ENCODE measurements around the gene ORAI1.
"Not testable (repeated sequence)": the region's sequence is repeated elsewhere in the genome, so short reads cannot be mapped to it uniquely, and the experiment has no call there.

ORAI1 gene

GRCh38 chr12:121649819-121650353 is 23.6 kb downstream of the ORAI1 start:
- no peak for DNase-seq

- no peak for DNase-seq
Measured at GRCh38 chr12:121651320-121651719, 25.0 kb downstream of the ORAI1 start.

- DNase-seq = no peak
Measured at GRCh38 chr12:121652767-121653497, 26.6 kb downstream of the ORAI1 start.

- DNase-seq = no peak
Measured at GRCh38 chr12:121653999-121654398, 27.7 kb downstream of the ORAI1 start.

- no peak for DNase-seq
Measured at GRCh38 chr12:121656122-121656521, 29.8 kb downstream of the ORAI1 start.

GRCh38 chr12:121657305-121658008 is 31.1 kb downstream of the ORAI1 start:
- peak in 1 of 2 donors; percentile 29 for DNase-seq

GRCh38 chr12:121661353-121662105 is 35.2 kb downstream of the ORAI1 start:
- DNase-seq = not testable (repeated sequence)

- DNase-seq = no peak
Measured at GRCh38 chr12:121663610-121663929, 37.2 kb downstream of the ORAI1 start.

- DNase-seq = not testable (repeated sequence)
Measured at GRCh38 chr12:121666829-121667228, 40.5 kb downstream of the ORAI1 start.

- peak; percentile 67 to 68 for DNase-seq
Measured at GRCh38 chr12:121668750-121669520, 42.6 kb downstream of the ORAI1 start.

GRCh38 chr12:121669521-121669900 is 43.2 kb downstream of the ORAI1 start, which contains the start of gene MORN3:
Gene MORN3, minus strand, starts transcription at chr12:121669654. Its CDS starts 171 bp downstream, at chr12:121669483.
- DNase-seq = no peak

- no peak for DNase-seq
Measured at GRCh38 chr12:121673013-121673511, 46.7 kb downstream of the ORAI1 start.

GRCh38 chr12:121676190-121676589 is 49.9 kb downstream of the ORAI1 start:
- DNase-seq = no peak

- no peak for DNase-seq
Measured at GRCh38 chr12:121678305-121678704, 52.0 kb downstream of the ORAI1 start.

- no peak for DNase-seq
Measured at GRCh38 chr12:121678716-121679300, 52.5 kb downstream of the ORAI1 start.

- DNase-seq = not testable (repeated sequence)
Measured at GRCh38 chr12:121679661-121680197, 53.4 kb downstream of the ORAI1 start.

- no peak for DNase-seq
Measured at GRCh38 chr12:121688966-121689365, 62.6 kb downstream of the ORAI1 start.

- DNase-seq = no peak
Measured at GRCh38 chr12:121689430-121689829, 63.1 kb downstream of the ORAI1 start.
